Measurements from ENCODE around the gene FOXL1. TPM values are rescaled to one million over a fixed set of nuclear protein-coding genes. Genes with fewer than 3 reads are reported as not detected.

The FOXL1 gene
- polyA plus RNA-seq, 1 donor (not counting 4 experiments of a cell fraction or from before 2014, with no cell fraction given) = 0.10 TPM

GRCh38 chr16:86610779-86611524, 32.6 kb downstream of the FOXL1 start:
- Histone ChIP-seq H3K79me2 (ENCODE audit: control insufficient read depth, insufficient read depth, low read length) (no peaks in the 10 kb centered on the region), H3K27me3 (ENCODE audit: control insufficient read depth, extremely low read depth, insufficient read depth, low read length) (no peaks in the 10 kb centered on the region), H3K4me3 (ENCODE audit: control insufficient read depth in 2 of 3, extremely low read depth in 1 of 3, insufficient read depth in 2 of 3, low read depth in 1 of 3, low read length in 3 of 3) (no peak overlapping the region), H3K9me1 (ENCODE audit: control insufficient read depth, extremely low read depth, insufficient read depth, low read length) (no peaks in the 10 kb centered on the region), H3K36me3 (ENCODE audit: control insufficient read depth in 2 of 2, extremely low read depth in 1 of 2, insufficient read depth in 2 of 2, low read length in 2 of 2) (no peaks in the 10 kb centered on the region), H3K4me1 (ENCODE audit: control insufficient read depth, extremely low read depth, insufficient read depth, low read length) (no peaks in the 10 kb centered on the region), H3K9ac (ENCODE audit: control insufficient read depth, extremely low read depth, insufficient read depth, low read length) (no peak overlapping the region), H3K27ac (ENCODE audit: control insufficient read depth, insufficient read depth, low read length) (no peak overlapping the region), H3K4me2 (ENCODE audit: control insufficient read depth, extremely low read depth, insufficient read depth, low read depth, low read length) (no peak overlapping the region), H4K20me1 (ENCODE audit: control insufficient read depth, extremely low read depth, insufficient read depth, low read length) (no peaks in the 10 kb centered on the region), H2AFZ (ENCODE audit: control insufficient read depth, low read length) (no peak overlapping the region), H3K9me3 (ENCODE audit: control insufficient read depth, low read depth, low read length) (no peaks in the 10 kb centered on the region)
- TF ChIP-seq, protein P1, sequence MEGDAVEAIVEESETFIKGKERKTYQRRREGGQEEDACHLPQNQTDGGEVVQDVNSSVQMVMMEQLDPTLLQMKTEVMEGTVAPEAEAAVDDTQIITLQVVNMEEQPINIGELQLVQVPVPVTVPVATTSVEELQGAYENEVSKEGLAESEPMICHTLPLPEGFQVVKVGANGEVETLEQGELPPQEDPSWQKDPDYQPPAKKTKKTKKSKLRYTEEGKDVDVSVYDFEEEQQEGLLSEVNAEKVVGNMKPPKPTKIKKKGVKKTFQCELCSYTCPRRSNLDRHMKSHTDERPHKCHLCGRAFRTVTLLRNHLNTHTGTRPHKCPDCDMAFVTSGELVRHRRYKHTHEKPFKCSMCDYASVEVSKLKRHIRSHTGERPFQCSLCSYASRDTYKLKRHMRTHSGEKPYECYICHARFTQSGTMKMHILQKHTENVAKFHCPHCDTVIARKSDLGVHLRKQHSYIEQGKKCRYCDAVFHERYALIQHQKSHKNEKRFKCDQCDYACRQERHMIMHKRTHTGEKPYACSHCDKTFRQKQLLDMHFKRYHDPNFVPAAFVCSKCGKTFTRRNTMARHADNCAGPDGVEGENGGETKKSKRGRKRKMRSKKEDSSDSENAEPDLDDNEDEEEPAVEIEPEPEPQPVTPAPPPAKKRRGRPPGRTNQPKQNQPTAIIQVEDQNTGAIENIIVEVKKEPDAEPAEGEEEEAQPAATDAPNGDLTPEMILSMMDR (optimal IDR thresholded peaks at IDR 0.05 in 1 of 3, IDR thresholded peaks at IDR 0.05 in 1 of 3, conservative IDR thresholded peaks at IDR 0.05 in 1 of 3; ENCODE audit: extremely low read depth in 1 of 3, insufficient read depth in 2 of 3, low read length in 3 of 3) = no peak
- no peak for TF ChIP-seq EZH2 (IDR thresholded peaks at IDR 0.05; ENCODE audit: low read length)
- dilution Hi-C loops (cut with MboI; ENCODE audit: extremely low pct_ligation_motif_present, low sequenced_read_pairs) = no loop called here
- FAIRE-seq (no peak), DNase-seq (ENCODE audit: low read depth, low spot score) (no peak)

- Histone ChIP-seq H3K36me3 (ENCODE audit: control insufficient read depth in 2 of 2, extremely low read depth in 1 of 2, insufficient read depth in 2 of 2, low read length in 2 of 2) (no peaks in the 10 kb centered on the region), H3K27me3 (ENCODE audit: control insufficient read depth, extremely low read depth, insufficient read depth, low read length) (no peaks in the 10 kb centered on the region), H3K79me2 (ENCODE audit: control insufficient read depth, insufficient read depth, low read length) (no peaks in the 10 kb centered on the region), H3K27ac (ENCODE audit: control insufficient read depth, insufficient read depth, low read length) (no peak overlapping the region), H3K4me2 (ENCODE audit: control insufficient read depth, extremely low read depth, insufficient read depth, low read depth, low read length) (no peak overlapping the region), H3K9me3 (ENCODE audit: control insufficient read depth, low read depth, low read length) (no peaks in the 10 kb centered on the region), H2AFZ (ENCODE audit: control insufficient read depth, low read length) (no peak overlapping the region), H3K4me3 (ENCODE audit: control insufficient read depth in 2 of 3, extremely low read depth in 1 of 3, insufficient read depth in 2 of 3, low read depth in 1 of 3, low read length in 3 of 3) (no peak overlapping the region), H3K9ac (ENCODE audit: control insufficient read depth, extremely low read depth, insufficient read depth, low read length) (no peak overlapping the region), H3K9me1 (ENCODE audit: control insufficient read depth, extremely low read depth, insufficient read depth, low read length) (no peaks in the 10 kb centered on the region), H3K4me1 (ENCODE audit: control insufficient read depth, extremely low read depth, insufficient read depth, low read length) (no peaks in the 10 kb centered on the region), H4K20me1 (ENCODE audit: control insufficient read depth, extremely low read depth, insufficient read depth, low read length) (no peaks in the 10 kb centered on the region)
- dilution Hi-C loops (cut with MboI; ENCODE audit: extremely low pct_ligation_motif_present, low sequenced_read_pairs) = no loop called here
- FAIRE-seq = no peak
- no peak for TF ChIP-seq EZH2 (IDR thresholded peaks at IDR 0.05; ENCODE audit: low read length)
- TF ChIP-seq, protein P1 (optimal IDR thresholded peaks at IDR 0.05 in 1 of 3, IDR thresholded peaks at IDR 0.05 in 1 of 3, conservative IDR thresholded peaks at IDR 0.05 in 1 of 3; ENCODE audit: extremely low read depth in 1 of 3, insufficient read depth in 2 of 3, low read length in 3 of 3) = no peak
- no peak for DNase-seq (ENCODE audit: low read depth, low spot score)
These were observed 33.1 kb downstream of the FOXL1 start for GRCh38 chr16:86611525-86611855.

Data from keratinocyte (primary cell).